ENCODE data around the gene HMCN1.

Gene HMCN1

DNA sequence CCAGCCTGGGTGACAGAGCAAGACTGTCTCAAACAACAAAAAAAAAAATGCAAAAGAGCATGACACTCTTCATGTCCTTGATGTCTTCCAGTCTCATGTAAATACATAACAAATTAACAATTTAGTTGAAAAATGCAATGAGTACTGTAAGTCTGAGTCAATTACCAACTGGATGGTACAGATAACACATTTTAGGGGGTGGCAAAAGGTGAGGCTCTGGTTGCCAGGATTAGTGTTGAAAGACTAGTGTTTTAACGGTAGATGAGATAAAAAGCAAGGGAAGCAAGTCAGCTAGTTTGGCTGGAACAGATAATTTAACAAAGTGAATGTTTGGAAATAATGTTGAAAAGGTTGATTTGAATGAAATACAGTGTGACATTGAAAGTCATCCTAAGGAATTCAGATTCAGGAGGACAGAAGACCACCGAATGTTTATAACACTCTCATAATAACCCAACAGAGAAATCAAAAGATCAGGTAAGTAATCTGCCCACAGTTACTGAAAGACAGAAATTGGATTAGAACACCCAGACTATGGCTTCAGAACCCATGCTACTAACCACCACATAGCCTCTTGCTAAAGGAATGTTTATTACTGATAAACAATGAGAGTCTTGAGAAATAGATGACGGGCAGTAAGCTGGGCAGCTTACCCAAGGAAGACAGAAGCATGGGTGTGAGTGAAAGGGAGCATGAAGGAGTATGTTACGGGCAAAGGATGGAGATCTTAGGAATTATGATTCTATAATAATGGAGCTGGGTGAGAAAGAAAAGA, 312.4 kb downstream of the HMCN1 start:
- DNase-seq (ENCODE audit: low read depth), result no peak
- TF ChIP-seq, protein P1, sequence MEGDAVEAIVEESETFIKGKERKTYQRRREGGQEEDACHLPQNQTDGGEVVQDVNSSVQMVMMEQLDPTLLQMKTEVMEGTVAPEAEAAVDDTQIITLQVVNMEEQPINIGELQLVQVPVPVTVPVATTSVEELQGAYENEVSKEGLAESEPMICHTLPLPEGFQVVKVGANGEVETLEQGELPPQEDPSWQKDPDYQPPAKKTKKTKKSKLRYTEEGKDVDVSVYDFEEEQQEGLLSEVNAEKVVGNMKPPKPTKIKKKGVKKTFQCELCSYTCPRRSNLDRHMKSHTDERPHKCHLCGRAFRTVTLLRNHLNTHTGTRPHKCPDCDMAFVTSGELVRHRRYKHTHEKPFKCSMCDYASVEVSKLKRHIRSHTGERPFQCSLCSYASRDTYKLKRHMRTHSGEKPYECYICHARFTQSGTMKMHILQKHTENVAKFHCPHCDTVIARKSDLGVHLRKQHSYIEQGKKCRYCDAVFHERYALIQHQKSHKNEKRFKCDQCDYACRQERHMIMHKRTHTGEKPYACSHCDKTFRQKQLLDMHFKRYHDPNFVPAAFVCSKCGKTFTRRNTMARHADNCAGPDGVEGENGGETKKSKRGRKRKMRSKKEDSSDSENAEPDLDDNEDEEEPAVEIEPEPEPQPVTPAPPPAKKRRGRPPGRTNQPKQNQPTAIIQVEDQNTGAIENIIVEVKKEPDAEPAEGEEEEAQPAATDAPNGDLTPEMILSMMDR (IDR thresholded peaks at IDR 0.05; ENCODE audit: control insufficient read depth, extremely low read depth, insufficient read depth), result no peak
- H3K4me3 ChIP-seq (ENCODE audit: low read depth, low read length), result no peak overlapping the region

DNA sequence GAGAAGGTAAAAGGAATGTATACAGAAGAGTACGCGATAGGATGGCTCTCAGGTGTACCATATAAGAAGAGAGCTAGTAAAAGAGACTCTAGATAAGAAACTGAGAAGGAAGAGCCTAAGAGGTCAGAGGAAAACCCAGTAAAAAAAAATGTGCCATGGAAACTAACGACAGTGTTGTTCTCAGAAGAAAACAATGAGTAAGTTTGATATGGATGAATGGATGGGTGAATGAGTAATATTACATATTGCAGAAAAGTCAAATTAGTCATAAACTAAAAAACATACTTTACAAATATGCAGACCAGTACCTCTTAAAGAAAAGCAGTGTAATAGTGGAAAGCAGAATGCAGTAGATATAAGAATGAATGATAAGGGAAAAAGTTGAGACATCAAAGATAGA, 316.2 kb downstream of the HMCN1 start:
- DNase-seq (ENCODE audit: low read depth), result no peak
- H3K4me3 ChIP-seq (ENCODE audit: low read depth, low read length), result no peak overlapping the region
- TF ChIP-seq, protein P1 (IDR thresholded peaks at IDR 0.05; ENCODE audit: control insufficient read depth, extremely low read depth, insufficient read depth), result no peak

DNA sequence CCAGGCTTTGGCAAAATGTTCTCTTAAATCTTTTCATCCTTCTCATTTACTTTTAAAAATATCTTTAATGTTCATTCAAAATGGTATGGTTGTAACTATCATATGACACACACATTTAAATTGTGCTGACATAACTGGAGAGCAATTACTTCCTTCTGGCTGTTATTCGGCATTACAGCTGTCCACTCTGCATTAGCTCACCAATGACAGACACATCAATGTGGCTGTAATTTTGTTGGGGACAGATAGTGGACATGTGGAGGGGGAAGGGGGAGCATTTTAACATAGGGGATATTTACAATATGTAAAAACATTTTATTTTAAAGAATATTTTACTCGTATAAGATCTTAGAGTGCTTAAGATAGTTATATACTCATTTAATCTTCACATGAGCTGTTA, 319.8 kb downstream of the HMCN1 start:
- TF ChIP-seq, protein P1 (IDR thresholded peaks at IDR 0.05; ENCODE audit: control insufficient read depth, extremely low read depth, insufficient read depth), result no peak

DNA sequence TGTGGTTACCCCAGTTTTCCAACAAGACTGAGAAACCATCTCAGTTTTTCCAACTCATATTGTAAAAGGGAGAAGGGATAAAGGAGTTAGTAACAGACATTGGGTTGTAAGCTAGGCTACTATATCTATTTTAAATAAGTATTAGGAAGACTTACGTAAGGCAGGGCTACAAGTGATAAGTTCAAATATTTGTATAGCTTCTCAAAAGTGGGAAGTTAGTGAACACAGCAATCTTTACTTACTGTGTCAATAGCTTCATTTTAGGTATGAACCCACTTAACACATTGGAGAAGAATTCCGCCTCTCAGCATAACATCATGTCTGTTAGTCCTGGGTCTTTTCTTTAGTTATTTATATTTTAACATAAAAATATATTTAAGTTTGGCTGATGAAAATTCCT, 320.7 kb downstream of the HMCN1 start:
- no peak for DNase-seq (ENCODE audit: low read depth)
- TF ChIP-seq, protein P1 (IDR thresholded peaks at IDR 0.05; ENCODE audit: control insufficient read depth, extremely low read depth, insufficient read depth), result no peak
- no peak overlapping the region for H3K4me3 ChIP-seq (ENCODE audit: low read depth, low read length)

More for the DNA sequence above, 319.8 kb downstream of the HMCN1 start:
- no peak for DNase-seq (ENCODE audit: low read depth)
- H3K4me3 ChIP-seq (ENCODE audit: low read depth, low read length), result no peak overlapping the region

DNA sequence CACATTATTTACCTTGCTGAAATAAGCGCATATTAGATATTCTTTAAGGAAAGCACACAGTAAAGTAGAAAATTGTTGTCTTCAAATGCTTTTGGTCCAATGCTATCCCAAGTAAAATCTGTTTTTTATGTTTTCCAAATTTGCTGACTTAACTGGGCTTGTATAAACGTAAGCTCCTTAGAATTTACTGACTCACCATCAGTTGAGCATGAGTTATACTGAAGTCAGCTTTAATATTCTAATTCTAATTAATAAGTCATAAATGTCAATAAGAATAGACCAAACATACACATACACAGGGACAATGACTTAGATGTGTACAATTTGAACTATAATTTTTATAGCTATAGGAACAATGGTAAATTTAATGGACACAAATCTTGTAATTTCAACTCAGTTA, 321.7 kb downstream of the HMCN1 start:
- no peak overlapping the region for H3K4me3 ChIP-seq (ENCODE audit: low read depth, low read length)
- DNase-seq (ENCODE audit: low read depth), result no peak
- TF ChIP-seq, protein P1 (IDR thresholded peaks at IDR 0.05; ENCODE audit: control insufficient read depth, extremely low read depth, insufficient read depth), result no peak

DNA sequence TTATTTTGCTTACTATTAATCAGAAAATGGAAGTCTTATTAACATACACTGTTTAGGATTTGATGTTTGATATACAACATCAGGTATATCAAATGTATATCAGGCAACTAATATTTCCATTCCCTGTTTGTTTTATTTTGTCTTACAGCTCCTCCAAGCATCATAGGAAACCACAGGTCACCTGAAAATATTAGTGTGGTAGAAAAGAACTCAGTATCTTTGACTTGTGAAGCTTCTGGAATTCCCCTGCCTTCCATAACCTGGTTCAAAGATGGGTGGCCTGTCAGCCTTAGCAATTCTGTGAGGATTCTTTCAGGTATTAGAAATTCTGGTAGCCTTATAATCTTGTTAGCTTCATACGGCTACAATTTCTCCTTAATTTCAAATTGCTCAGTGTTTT, 322.9 kb downstream of the HMCN1 start:
- no peak for DNase-seq (ENCODE audit: low read depth)
- TF ChIP-seq, protein P1 (IDR thresholded peaks at IDR 0.05; ENCODE audit: control insufficient read depth, extremely low read depth, insufficient read depth), result no peak
- H3K4me3 ChIP-seq (ENCODE audit: low read depth, low read length), result no peak overlapping the region

DNA sequence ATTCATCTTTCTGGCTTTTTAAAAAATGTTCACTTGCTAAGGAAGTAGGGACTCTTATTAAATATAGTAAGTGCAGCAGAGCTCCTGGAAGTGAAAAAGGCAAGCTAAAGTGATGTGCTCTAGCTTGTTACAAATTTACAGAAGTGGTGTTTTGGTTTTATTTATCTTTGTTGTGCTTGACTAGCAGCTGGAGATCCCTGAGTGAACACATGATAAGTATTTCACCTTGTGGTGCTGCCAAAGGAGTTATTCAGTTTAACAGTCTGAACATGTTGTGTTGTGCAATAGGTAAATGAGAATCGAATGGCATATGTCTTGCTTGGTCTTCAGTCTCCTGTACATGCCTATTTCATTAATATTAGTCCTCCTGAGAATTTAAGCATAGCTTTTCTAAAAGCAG, 325.1 kb downstream of the HMCN1 start:
- no peak for DNase-seq (ENCODE audit: low read depth)
- TF ChIP-seq, protein P1 (IDR thresholded peaks at IDR 0.05; ENCODE audit: control insufficient read depth, extremely low read depth, insufficient read depth), result no peak

More for the DNA sequence above, 325.1 kb downstream of the HMCN1 start:
- H3K4me3 ChIP-seq (ENCODE audit: low read depth, low read length), result no peak overlapping the region

Measured in LNCaP clone FGC (cell line).